ENCODE data around the gene VWA1.

The VWA1 gene

DNA sequence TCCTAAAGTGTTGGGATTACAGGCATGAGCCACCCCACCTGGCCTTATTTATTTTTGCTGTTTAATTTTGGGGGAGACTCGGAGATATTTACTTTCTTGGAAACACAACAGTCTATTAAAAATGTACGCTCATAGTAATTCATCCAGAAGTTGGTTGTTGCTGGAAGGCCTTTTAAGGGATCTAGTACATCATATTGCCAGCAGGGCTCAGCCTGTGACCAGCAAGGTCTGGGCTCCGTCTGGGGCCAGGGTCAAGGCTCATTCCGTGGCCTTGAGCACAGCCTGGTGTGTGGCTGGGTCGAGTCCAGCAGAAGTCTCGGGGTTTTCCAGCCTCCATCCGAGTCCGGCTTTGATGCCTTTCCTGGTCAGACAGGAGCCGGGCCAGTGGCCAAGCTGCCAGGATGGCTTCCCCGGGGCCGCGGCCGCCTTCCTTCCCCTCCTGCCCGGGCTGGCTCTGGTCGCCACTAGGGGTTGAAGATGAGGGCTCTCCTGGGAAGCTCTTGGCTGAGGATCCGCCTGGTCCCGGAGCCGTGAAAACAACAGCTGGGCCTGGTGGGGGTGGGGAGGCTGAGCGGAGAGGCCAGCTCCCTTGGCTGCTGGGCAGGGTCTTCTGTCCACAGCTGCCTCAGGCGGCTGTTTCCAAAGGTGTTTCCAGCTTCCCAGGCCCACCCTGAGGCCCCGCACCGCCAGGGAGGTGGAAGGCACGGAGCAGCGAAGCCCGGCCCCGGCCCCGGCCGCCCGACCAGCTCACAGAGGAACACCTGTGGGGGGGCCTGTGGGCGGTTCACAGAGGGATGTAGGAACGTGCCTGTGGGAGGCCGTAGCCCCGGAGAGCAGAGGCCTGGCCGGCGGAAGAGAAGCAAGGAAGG, 5.1 kb upstream of the VWA1 start:
- no peak for DNase-seq (ENCODE audit: low read depth)
- H3K4me3 ChIP-seq (ENCODE audit: low read length): no peak overlapping the region
- TF ChIP-seq, protein P1, sequence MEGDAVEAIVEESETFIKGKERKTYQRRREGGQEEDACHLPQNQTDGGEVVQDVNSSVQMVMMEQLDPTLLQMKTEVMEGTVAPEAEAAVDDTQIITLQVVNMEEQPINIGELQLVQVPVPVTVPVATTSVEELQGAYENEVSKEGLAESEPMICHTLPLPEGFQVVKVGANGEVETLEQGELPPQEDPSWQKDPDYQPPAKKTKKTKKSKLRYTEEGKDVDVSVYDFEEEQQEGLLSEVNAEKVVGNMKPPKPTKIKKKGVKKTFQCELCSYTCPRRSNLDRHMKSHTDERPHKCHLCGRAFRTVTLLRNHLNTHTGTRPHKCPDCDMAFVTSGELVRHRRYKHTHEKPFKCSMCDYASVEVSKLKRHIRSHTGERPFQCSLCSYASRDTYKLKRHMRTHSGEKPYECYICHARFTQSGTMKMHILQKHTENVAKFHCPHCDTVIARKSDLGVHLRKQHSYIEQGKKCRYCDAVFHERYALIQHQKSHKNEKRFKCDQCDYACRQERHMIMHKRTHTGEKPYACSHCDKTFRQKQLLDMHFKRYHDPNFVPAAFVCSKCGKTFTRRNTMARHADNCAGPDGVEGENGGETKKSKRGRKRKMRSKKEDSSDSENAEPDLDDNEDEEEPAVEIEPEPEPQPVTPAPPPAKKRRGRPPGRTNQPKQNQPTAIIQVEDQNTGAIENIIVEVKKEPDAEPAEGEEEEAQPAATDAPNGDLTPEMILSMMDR (IDR thresholded peaks at IDR 0.05; ENCODE audit: insufficient read depth, low read depth, low read length, missing control alignments): peak; percentile 22

DNA sequence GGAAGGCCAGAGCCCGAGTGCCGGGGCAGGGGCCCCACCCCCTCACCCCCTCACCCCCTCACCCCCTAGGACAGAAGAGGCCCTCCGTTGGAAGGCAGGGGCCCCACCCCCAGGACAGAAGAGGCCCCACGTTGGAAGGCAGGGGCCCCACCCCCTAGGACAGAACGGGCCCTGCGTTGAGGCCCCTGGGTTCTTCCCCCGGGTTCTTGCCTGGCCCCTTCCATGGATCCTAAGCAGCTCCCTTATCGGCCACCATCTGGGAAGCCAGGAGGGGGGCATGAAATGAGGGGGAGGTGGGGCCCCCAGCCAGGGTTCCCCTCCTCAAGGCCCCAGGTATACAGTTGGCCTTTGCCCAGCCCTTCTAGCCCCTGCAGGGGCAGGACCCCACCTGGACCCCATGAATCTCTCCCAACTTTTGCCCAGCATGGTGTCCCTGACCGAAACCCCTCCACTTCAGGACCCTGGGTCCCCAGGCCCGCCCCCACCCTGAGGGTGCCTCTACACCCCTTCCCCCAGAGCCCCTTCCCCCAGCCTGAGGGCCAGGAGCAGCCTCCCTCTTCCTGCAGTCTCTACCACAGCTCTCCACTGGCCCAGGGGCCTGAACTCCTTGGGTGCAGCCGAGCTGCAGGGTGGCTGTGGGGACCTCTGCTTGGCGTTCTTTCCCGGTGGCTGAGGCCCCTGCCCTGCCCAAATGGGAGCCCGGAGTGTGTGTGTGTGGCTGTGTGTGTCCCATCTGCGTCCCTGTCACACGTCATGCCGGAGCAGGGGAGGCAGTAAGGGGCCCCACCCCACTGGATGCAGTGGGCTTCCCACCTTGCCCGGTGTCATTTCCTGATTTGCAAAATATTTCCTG, 4.3 kb upstream of the VWA1 start:
- no peak for DNase-seq (ENCODE audit: low read depth)
- TF ChIP-seq, protein P1 (IDR thresholded peaks at IDR 0.05; ENCODE audit: insufficient read depth, low read depth, low read length, missing control alignments): no peak
- no peak overlapping the region for H3K4me3 ChIP-seq (ENCODE audit: low read length)

DNA sequence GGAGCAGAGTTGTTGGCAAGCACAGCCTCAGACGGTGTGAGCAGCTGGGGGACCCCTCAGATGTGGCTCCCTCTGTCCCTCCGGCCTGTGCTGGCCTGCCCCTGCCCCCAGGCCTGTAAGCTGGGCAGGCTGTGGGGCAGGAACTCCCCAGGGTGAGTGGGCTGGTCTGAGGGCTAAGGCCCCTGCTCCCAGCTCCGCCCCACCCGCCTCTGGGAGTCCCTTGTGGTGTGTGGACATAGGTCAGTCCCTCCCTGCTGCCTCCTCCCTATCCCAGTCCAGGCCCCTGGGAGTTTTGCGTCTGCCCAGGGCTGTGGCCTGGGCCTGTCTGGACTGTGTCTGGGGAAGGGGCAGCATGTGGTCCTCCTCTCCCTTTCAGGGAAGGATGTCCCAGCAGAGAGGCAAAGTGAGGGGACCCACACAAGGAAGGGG, 3.6 kb upstream of the VWA1 start:
- no peak overlapping the region for H3K4me3 ChIP-seq (ENCODE audit: low read length)
- DNase-seq (ENCODE audit: low read depth): no peak
- TF ChIP-seq, protein P1 (IDR thresholded peaks at IDR 0.05; ENCODE audit: insufficient read depth, low read depth, low read length, missing control alignments): no peak

DNA sequence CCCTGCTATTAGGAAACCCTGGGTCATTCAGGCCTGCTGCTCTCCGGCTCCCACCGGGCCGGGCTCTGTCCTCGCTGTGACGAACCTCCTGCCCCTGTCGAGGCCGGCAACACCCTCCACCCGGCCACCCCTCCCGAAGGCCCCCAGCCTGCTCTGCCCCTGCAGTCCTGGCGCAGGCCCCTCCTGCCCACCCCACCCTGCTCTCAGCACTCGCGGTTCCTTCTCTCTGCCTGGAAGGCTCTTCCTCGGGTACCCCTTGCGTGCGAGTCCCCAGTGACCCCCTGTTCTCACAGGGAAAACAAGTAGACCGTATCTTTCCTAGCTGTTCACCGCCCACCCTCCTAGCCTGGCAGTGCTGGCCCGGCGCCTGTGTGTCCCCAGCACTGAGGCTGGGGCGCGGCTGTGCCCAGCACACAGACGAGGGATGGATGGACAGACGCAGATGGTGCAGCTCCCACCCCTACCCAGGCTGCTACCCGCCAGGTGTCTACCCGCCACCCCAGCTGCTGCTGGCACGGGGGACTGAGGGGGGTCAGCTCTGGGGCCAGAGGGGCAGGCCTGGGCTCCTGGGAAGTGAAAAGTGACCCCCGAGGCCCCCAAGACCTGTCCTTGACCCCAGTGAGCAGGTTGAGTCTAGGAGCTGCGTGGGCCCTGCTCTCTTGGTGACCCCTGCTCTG, 3.1 kb upstream of the VWA1 start:
- no peak for DNase-seq (ENCODE audit: low read depth)
- TF ChIP-seq, protein P1 (IDR thresholded peaks at IDR 0.05; ENCODE audit: insufficient read depth, low read depth, low read length, missing control alignments): no peak
- no peak overlapping the region for H3K4me3 ChIP-seq (ENCODE audit: low read length)

DNA sequence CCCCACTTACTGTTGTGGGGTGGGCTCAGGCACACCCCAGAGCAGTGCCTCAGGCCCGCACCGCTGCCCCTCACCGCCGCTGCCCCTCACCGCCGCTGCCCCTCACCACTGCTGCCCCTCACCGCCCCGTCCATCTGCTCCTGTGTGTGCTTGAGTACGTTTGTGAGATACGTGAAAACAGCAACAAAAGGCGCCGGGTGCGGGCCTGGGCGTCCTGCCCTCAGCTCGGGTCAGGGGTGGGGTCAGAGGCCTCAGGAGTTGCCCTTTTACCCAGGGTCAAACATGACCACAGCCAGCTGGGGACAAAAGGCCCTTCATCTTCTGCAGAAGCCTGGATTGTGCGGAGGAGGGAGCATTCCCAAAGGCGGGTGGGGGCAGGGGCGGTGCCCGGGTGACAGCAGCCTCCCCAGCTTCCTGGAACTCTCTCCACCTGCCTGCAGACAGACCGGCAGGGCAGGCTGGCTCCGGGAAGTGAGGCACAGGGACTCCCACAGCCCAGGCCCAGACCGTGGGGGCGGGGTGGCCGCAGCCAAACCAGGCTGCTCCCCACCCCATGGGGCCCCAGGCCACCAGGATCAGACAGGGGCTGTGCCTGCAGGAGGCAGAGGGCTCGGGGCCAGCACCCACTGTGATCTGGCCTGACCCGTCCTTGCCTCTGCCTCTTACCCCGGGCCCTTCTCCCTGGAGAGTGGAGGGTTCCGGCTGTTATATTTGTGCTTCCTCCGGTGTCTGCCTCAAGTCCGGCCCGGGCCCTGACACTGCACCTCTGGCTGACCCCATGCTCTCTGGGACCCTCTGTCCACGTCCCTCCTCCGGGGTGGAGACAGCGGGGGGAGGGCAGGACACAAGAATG, 2.3 kb upstream of the VWA1 start:
- TF ChIP-seq, protein P1 (IDR thresholded peaks at IDR 0.05; ENCODE audit: insufficient read depth, low read depth, low read length, missing control alignments): no peak
- H3K4me3 ChIP-seq (ENCODE audit: low read length): no peak overlapping the region
- DNase-seq (ENCODE audit: low read depth): peak; percentile 81

DNA sequence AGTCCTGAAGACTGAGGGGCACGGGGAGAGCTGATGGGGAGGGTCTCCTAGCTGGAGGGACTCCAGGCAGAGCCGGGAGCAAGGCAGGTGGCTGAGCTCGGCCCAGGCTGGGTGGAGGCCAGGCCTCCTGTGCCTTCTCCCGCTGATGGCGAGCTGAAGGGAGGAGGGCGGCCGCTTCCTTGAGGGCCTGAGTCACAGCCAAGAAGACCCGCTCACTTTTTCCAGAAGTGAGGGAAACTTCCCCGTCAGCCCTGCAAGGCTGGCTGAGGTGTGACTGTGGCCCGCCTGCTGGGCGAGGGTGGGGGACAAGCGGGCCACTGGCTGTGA, 1.7 kb upstream of the VWA1 start:
- DNase-seq (ENCODE audit: low read depth): peak; percentile 61
- H3K4me3 ChIP-seq (ENCODE audit: low read length): no peak overlapping the region
- TF ChIP-seq, protein P1 (IDR thresholded peaks at IDR 0.05; ENCODE audit: insufficient read depth, low read depth, low read length, missing control alignments): no peak

All from epithelial cell of esophagus (primary cell).